GM10248 (cell line): ENCODE measurements around the gene TMEM135.

ENCODE experiments used
- CTCF ChIA-PET: fragments of 300-600 bp; sonication (Branson Sonifier 250); formaldehyde crosslinking; extraction: SDS; loops from one replicate; lab custom pipeline; 2021; ENCODE audit warnings: antibody characterized with exemption; lab: Yijun Ruan, JAX
- POLR2A ChIA-PET: fragments of 350-650 bp; sonication (Branson Sonifier 250); formaldehyde crosslinking; extraction: SDS; loops from one replicate; lab custom pipeline; 2020; ENCODE audit warnings: antibody characterized with exemption; lab: Yijun Ruan, JAX
- DNase-seq: peaks from one replicate; pipeline ENCODE4 v3.0.0; 2012; ENCODE audit errors: extremely low spot score
- CTCF ChIP-seq: IDR thresholded peaks from 2 replicates; pipeline ENCODE4 v1.5.1; 2012; ENCODE audit warnings: mild to moderate bottlenecking, low read depth; ENCODE audit errors: extremely low read depth, missing control alignments, control extremely low read depth

TMEM135 gene

GRCh38 chr11:87128372-87128771 is 90.6 kb downstream of the TMEM135 start:
- ChIA-PET CTCF (interaction anchor here (0.6 to 1.8 kb wide), 3 partner anchors 10 to 678 kb away, joined by 3 to 5 read pairs (median 3); no protein-coding TSS in a partner anchor), POLR2A (no interaction called here)
- no peak for DNase-seq
- no peak for TF ChIP-seq CTCF

- no peak for TF ChIP-seq CTCF
- no peak for DNase-seq
- ChIA-PET CTCF (interaction anchor here (1.0 to 1.6 kb wide), 9 partner anchors 8 to 70 kb away, joined by 3 to 5 read pairs (median 3); no protein-coding TSS in a partner anchor), POLR2A (no interaction called here)
Observed at GRCh38 chr11:87134524-87135106, 96.9 kb downstream of the TMEM135 start.

- DNase-seq = no peak
- ChIA-PET CTCF (no interaction called here), POLR2A (no interaction called here)
- no peak for TF ChIP-seq CTCF
Observed at GRCh38 chr11:87136236-87136635, 98.5 kb downstream of the TMEM135 start.

GRCh38 chr11:87137711-87138110 is 100.0 kb downstream of the TMEM135 start:
- no peak for TF ChIP-seq CTCF
- POLR2A ChIA-PET = no interaction called here
- CTCF ChIA-PET = no interaction called here
- no peak for DNase-seq

GRCh38 chr11:87139475-87139874 is 101.7 kb downstream of the TMEM135 start:
- ChIA-PET POLR2A (no interaction called here), CTCF (interaction anchor here (1.3 kb wide), 1 partner anchor 15 kb away, joined by 4 read pairs; no protein-coding TSS in a partner anchor)
- TF ChIP-seq CTCF = no peak
- no peak for DNase-seq

GRCh38 chr11:87141322-87141721 is 103.6 kb downstream of the TMEM135 start:
- TF ChIP-seq CTCF = no peak
- ChIA-PET POLR2A (no interaction called here), CTCF (interaction anchor here (0.9 to 1.1 kb wide), 2 partner anchors 18 to 31 kb away, joined by 3 read pairs; no protein-coding TSS in a partner anchor)
- DNase-seq = no peak
